IMR-90 (cell line): ENCODE results near the gene TCIRG1. TPM values are rescaled to one million over a fixed set of nuclear protein-coding genes. Genes with fewer than 3 reads are reported as not detected.

Experiments
- ATAC-seq: fragments of 200-7000 bp; cut with Tn5 transposase; 2 replicates; pipeline ENCODE4 v1.9.1; 2020; ENCODE audit warnings: low read depth, mild to moderate bottlenecking, moderate library complexity
- BruUV-seq: library from RNA; stranded (reverse); fragments of 400-500 nt; replicated peaks from 2 replicates; lab custom pipeline; 2021; lab: Mats Ljungman, UMichigan
- CTCF ChIA-PET: fragments of 300-600 bp; formaldehyde crosslinking; extraction: SDS; loops from one replicate; lab custom pipeline; 2021; ENCODE audit warnings: antibody characterized with exemption; lab: Yijun Ruan, JAX
- POLR2A ChIA-PET: fragments of 300-600 bp; sonication (Branson Sonifier 250); formaldehyde crosslinking; loops from one replicate; lab custom pipeline; 2022; ENCODE audit warnings: antibody characterized with exemption; ENCODE audit not compliant: unreplicated experiment; lab: Charles Lee
- DNase-seq: peaks from one replicate; pipeline ENCODE4 v3.0.0; 2013
- H2AFZ ChIP-seq: replicated peaks from 2 replicates; pipeline ENCODE3; 2013; ENCODE audit warnings: low read length, mild to moderate bottlenecking; ENCODE audit not compliant: poor library complexity
- H2AK5ac ChIP-seq: 2 replicates; pipeline ENCODE4 v1.6.1; 2013; ENCODE audit warnings: low read depth, low read length, inconsistent platforms
- H2AK9ac ChIP-seq: replicated peaks from 2 replicates; pipeline ENCODE3; 2013; ENCODE audit warnings: mild to moderate bottlenecking, low read depth, low read length, moderate library complexity; ENCODE audit not compliant: poor library complexity
- H2BK120ac ChIP-seq: 2 replicates; pipeline ENCODE4 v1.6.1; 2013; ENCODE audit warnings: low read depth, low read length, inconsistent platforms
- H2BK15ac ChIP-seq: 3 replicates; pipeline ENCODE4 v1.6.1; 2013; ENCODE audit warnings: low read depth, low read length, inconsistent platforms
- H2BK20ac ChIP-seq: 2 replicates; pipeline ENCODE4 v1.6.1; 2013; ENCODE audit warnings: low read depth, mild to moderate bottlenecking, inconsistent platforms, low read length, moderate library complexity
- H2BK5ac ChIP-seq: 2 replicates; pipeline ENCODE4 v1.6.1; 2013; ENCODE audit warnings: mild to moderate bottlenecking, low read depth, low read length, inconsistent platforms; ENCODE audit not compliant: poor library complexity, severe bottlenecking
- H3K14ac ChIP-seq: replicated peaks from 2 replicates; pipeline ENCODE4 v1.6.1; 2013; ENCODE audit warnings: low read depth, low read length, inconsistent platforms
- H3K18ac ChIP-seq: 2 replicates; pipeline ENCODE4 v1.6.1; 2013; ENCODE audit warnings: low read depth, low read length, control low read depth
- H3K23ac ChIP-seq: 2 replicates; pipeline ENCODE4 v1.6.1; 2013; ENCODE audit warnings: low read depth, low read length, inconsistent platforms
- H3K27ac ChIP-seq: 2 replicates; pipeline ENCODE4 v1.5.1; 2013; ENCODE audit warnings: mild to moderate bottlenecking, control low read depth, low read length; ENCODE audit not compliant: insufficient read depth
- H3K27me3 ChIP-seq: 2 replicates; pipeline ENCODE4 v1.6.1; 2013; ENCODE audit warnings: low read length; ENCODE audit not compliant: control insufficient read depth, insufficient read depth
- H3K36me3 ChIP-seq: 2 replicates; pipeline ENCODE4 v1.6.1; 2013; ENCODE audit warnings: low read length, mixed read lengths; ENCODE audit not compliant: control insufficient read depth, insufficient read depth
- H3K4ac ChIP-seq: 2 replicates; pipeline ENCODE4 v1.6.1; 2013; ENCODE audit warnings: low read depth, low read length, inconsistent platforms
- H3K4me1 ChIP-seq: 2 replicates; pipeline ENCODE4 v1.6.1; 2013; ENCODE audit warnings: low read length, mixed read lengths; ENCODE audit not compliant: control insufficient read depth, insufficient read depth
- H3K4me2 ChIP-seq: 2 replicates; pipeline ENCODE4 v1.6.1; 2013; ENCODE audit warnings: low read depth, mild to moderate bottlenecking, control low read depth, low read length, moderate library complexity
- H3K4me3 ChIP-seq: 2 replicates; pipeline ENCODE4 v1.5.1; 2013; ENCODE audit warnings: low read depth, mild to moderate bottlenecking, control low read depth, low read length, moderate library complexity; ENCODE audit not compliant: insufficient read depth
- H3K56ac ChIP-seq: 2 replicates; pipeline ENCODE4 v1.6.1; 2013; ENCODE audit warnings: low read length, inconsistent platforms; ENCODE audit not compliant: insufficient read depth; ENCODE audit errors: extremely low read depth
- H3K79me1 ChIP-seq, 2 experiments: 2 replicates each; pipeline ENCODE4 v1.6.1; 2013; ENCODE audit warnings: low read length in 2 of 2, inconsistent platforms in 1 of 2, low read depth in 1 of 2
- H3K9ac ChIP-seq: 2 replicates; pipeline ENCODE4 v1.6.1; 2013; ENCODE audit warnings: low read depth, low read length, control low read depth
- H3K9me1 ChIP-seq: 2 replicates; pipeline ENCODE4 v1.6.1; 2013; ENCODE audit warnings: low read length, inconsistent platforms; ENCODE audit not compliant: insufficient read depth
- H3K9me3 ChIP-seq: 2 replicates; pipeline ENCODE4 v1.6.1; 2013; ENCODE audit warnings: low read length; ENCODE audit not compliant: control insufficient read depth, insufficient read depth
- H4K20me1 ChIP-seq: 2 replicates; pipeline ENCODE4 v1.6.1; 2013; ENCODE audit warnings: low read length, inconsistent platforms; ENCODE audit not compliant: insufficient read depth
- H4K5ac ChIP-seq: 2 replicates; pipeline ENCODE4 v1.6.1; 2013; ENCODE audit warnings: mild to moderate bottlenecking, low read depth, low read length, control low read depth
- H4K8ac ChIP-seq, 2 experiments: 2 replicates each; pipeline ENCODE4 v1.6.1; 2013; ENCODE audit warnings: low read depth in 2 of 2, low read length in 2 of 2, control low read depth in 1 of 2, inconsistent platforms in 1 of 2
- H4K91ac ChIP-seq: 2 replicates; pipeline ENCODE4 v1.6.1; 2013; ENCODE audit warnings: low read depth, low read length, inconsistent platforms; ENCODE audit not compliant: insufficient read depth
- BHLHE40 ChIP-seq: fragments of 150-350 bp; IDR thresholded peaks from 2 replicates; pipeline ENCODE4 v1.6.1; 2016; ENCODE audit warnings: mild to moderate bottlenecking, low read depth, low read length
- CEBPB ChIP-seq: IDR thresholded peaks from 2 replicates; pipeline ENCODE4 v1.6.1; 2012; ENCODE audit warnings: low read depth, low read length, improper control_type of control experiment
- CHD1 ChIP-seq: IDR thresholded peaks from 2 replicates; pipeline ENCODE4 v1.6.1; 2012; ENCODE audit warnings: low read depth, low read length, improper control_type of control experiment
- CTCF ChIP-seq: conservative IDR thresholded peaks from 2 replicates; pipeline ENCODE4 v1.5.1; 2012; ENCODE audit warnings: mild to moderate bottlenecking, low read depth, low read length, improper control_type of control experiment
- ELK1 ChIP-seq: fragments of 150-350 bp; IDR thresholded peaks from 2 replicates; pipeline ENCODE4 v1.6.1; 2016; ENCODE audit warnings: low read depth, mild to moderate bottlenecking, low read length, moderate library complexity, borderline replicate concordance
- MAFK ChIP-seq: IDR thresholded peaks from 2 replicates; pipeline ENCODE4 v1.6.1; 2012; ENCODE audit warnings: low read depth, low read length, improper control_type of control experiment
- MAZ ChIP-seq: IDR thresholded peaks from 2 replicates; pipeline ENCODE4 v1.6.1; 2012; ENCODE audit warnings: low read depth, mild to moderate bottlenecking, low read length, improper control_type of control experiment, moderate library complexity, borderline replicate concordance
- MXI1 ChIP-seq: IDR thresholded peaks from 2 replicates; pipeline ENCODE4 v1.6.1; 2012; ENCODE audit warnings: low read depth, mild to moderate bottlenecking, low read length, moderate library complexity, borderline replicate concordance
- NFE2L2 ChIP-seq: fragments of 150-350 bp; IDR thresholded peaks from 2 replicates; pipeline ENCODE4 v1.6.1; 2016; ENCODE audit warnings: low read depth, mild to moderate bottlenecking, low read length
- POLR2A ChIP-seq: IDR thresholded peaks from 2 replicates; pipeline ENCODE4 v1.6.1; 2012; ENCODE audit warnings: mild to moderate bottlenecking, low read depth, low read length
- RAD21 ChIP-seq: IDR thresholded peaks from 2 replicates; pipeline ENCODE4 v1.6.1; 2012; ENCODE audit warnings: low read length, improper control_type of control experiment
- RCOR1 ChIP-seq: IDR thresholded peaks from 2 replicates; pipeline ENCODE4 v1.6.1; 2012; ENCODE audit warnings: mild to moderate bottlenecking, low read length, improper control_type of control experiment; ENCODE audit not compliant: insufficient replicate concordance
- RFX5 ChIP-seq: IDR thresholded peaks from 2 replicates; pipeline ENCODE4 v1.8.0; 2012; ENCODE audit warnings: low read depth, mild to moderate bottlenecking, low read length, moderate library complexity
- SMC3 ChIP-seq: fragments of 150-350 bp; IDR thresholded peaks from 2 replicates; pipeline ENCODE4 v1.6.1; 2016; ENCODE audit warnings: low read depth, mild to moderate bottlenecking, antibody characterized with exemption, low read length, moderate library complexity
- USF2 ChIP-seq: fragments of 150-350 bp; IDR thresholded peaks from 2 replicates; pipeline ENCODE4 v1.6.1; 2017; ENCODE audit warnings: mild to moderate bottlenecking, antibody characterized with exemption, low read length, low read depth
- WGBS, 2 experiments: methylation state at CpG; one replicate each; pipeline versions ENCODE4 v1.1.5 to v1.1.7; 2013; ENCODE audit warnings: missing lambda C conversion rate in 2 of 2; ENCODE audit not compliant: insufficient read length in 1 of 2; ENCODE audit errors: extremely low coverage in 2 of 2; 5-methylcytosine and 5-hydroxymethylcytosine counted together
- dilution Hi-C: fragments of 300-500 bp; cut with HindIII; formaldehyde crosslinking; loops from one replicate; pipeline ENCODE4 v1.14.3; 2018; ENCODE audit warnings: low sequenced_read_pairs; ENCODE audit not compliant: unreplicated experiment
- in situ Hi-C: fragments of 300-500 bp; cut with MboI; formaldehyde crosslinking; loops from 3 replicates; pipeline ENCODE4 v1.14.3; 2019; ENCODE audit warnings: low sequenced_read_pairs, inconsistent platforms, mixed read lengths
- intact Hi-C: fragments of 100-400 bp; cut with micrococcal nuclease; formaldehyde crosslinking; loops from 2 replicates; pipeline ENCODE4 v1.10.0; 2022
- polyA plus RNA-seq, 3 experiments: library from polyadenylated mRNA; depleted of rRNA; stranded (reverse); fragments of >200 nt; gene quantifications; 2 replicates each; pipeline ENCODE4 v1.2.3, GENCODE V29; 2012; ENCODE audit warnings: low replicate concordance in 1 of 3
- total RNA-seq: library from RNA; depleted of rRNA; stranded (reverse); fragments of >200 nt; gene quantifications from 2 replicates; pipeline ENCODE4 v1.2.3, GENCODE V29; 2012

Gene TCIRG1
- total and polyA plus RNA-seq, 2 of the 4 experiments (the other 2 are of a cell fraction): 25.3 to 117 TPM

GRCh38 chr11:68049509-68050370 lies 10.9 kb downstream of the TCIRG1 start:
- Histone ChIP-seq H3K36me3 (peaks cover 65% of the 10 kb centered on the region), H3K27me3 (no peaks in the 10 kb centered on the region), H2BK120ac (no peak overlapping the region), H3K14ac (no peak overlapping the region), H2AK5ac (no peak overlapping the region), H2AFZ (no peak overlapping the region), H4K91ac (no peak overlapping the region), H3K27ac (no peak overlapping the region), H3K4ac (no peak overlapping the region), H3K9me1 (no peaks in the 10 kb centered on the region), H3K9ac (no peak overlapping the region), H4K8ac (no peak overlapping the region), H4K5ac (no peak overlapping the region), H3K4me1 (no peaks in the 10 kb centered on the region), H3K4me3 (no peak overlapping the region), H3K9me3 (no peaks in the 10 kb centered on the region), H3K56ac (no peak overlapping the region), H3K23ac (no peak overlapping the region), H2AK9ac (no peak overlapping the region), H4K20me1 (no peaks in the 10 kb centered on the region; the same call in none of the 2 replicates), H3K4me2 (no peak overlapping the region), H2BK5ac (no peak overlapping the region), H3K79me1 (peaks cover 0 to 11% of the 10 kb centered on the region in 2 experiments; a peak in 3 of 4 replicates), H2BK20ac (no peak overlapping the region), H3K18ac (no peak overlapping the region), H2BK15ac (no peak overlapping the region)
- in situ Hi-C loops (no loop called here), dilution Hi-C loops (no loop called here), intact Hi-C loops (no loop called here)
- BruUV-seq: no TSS peak
- ChIA-PET CTCF (no interaction called here), POLR2A (no interaction called here)
- DNase-seq: no peak
- ATAC-seq: no peak; the same call in 1 of the 2 replicates
- 94% methylated on average over 25 of the region's 40 CpGs; no CpG with 5 or more reads in 1 of the 2 experiments for WGBS, 2 experiments
- TF ChIP-seq RFX5 (no peak), ELK1 (no peak), MAZ (no peak), POLR2A (no peak), NFE2L2 (no peak), CTCF (no peak), USF2 (no peak), MXI1 (no peak), BHLHE40 (no peak), SMC3 (no peak), MAFK (no peak), RAD21 (no peak), CEBPB (no peak), RCOR1 (no peak), CHD1 (no peak)
